Neural crest cell (in vitro differentiated cells): ENCODE data around the gene RNF10. TPM values are rescaled to one million over a fixed set of nuclear protein-coding genes. Genes with fewer than 3 reads are reported as not detected.

ENCODE experiments used
- DNase-seq: peaks from one replicate; pipeline ENCODE4 v3.0.0; 2021; ENCODE audit warnings: low read depth, mixed read lengths, low spot score
- H3K27ac Mint-ChIP-seq: one replicate; pipeline ENCODE4 v1.8.0; 2021; ENCODE audit warnings: mild to moderate bottlenecking, mixed read lengths; ENCODE audit not compliant: unreplicated experiment
- H3K27me3 Mint-ChIP-seq: 2 replicates; pipeline ENCODE4 v1.8.0; 2021; ENCODE audit warnings: low read depth, mild to moderate bottlenecking, mixed read lengths
- H3K36me3 Mint-ChIP-seq: 2 replicates; pipeline ENCODE4 v1.8.0; 2021; ENCODE audit warnings: low read depth, mild to moderate bottlenecking, mixed read lengths
- H3K4me1 Mint-ChIP-seq: 2 replicates; pipeline ENCODE4 v1.8.0; 2021; ENCODE audit warnings: mixed read lengths
- H3K4me3 Mint-ChIP-seq: one replicate; pipeline ENCODE4 v1.8.0; 2021; ENCODE audit warnings: mild to moderate bottlenecking, mixed read lengths
- H3K9me3 Mint-ChIP-seq: 2 replicates; pipeline ENCODE4 v1.8.0; 2021; ENCODE audit warnings: mixed read lengths
- CTCF ChIP-seq: fragments of 200-600 bp; sonication (generic); conservative IDR thresholded peaks from 2 replicates; pipeline ENCODE4 v1.5.0; 2021; ENCODE audit warnings: antibody characterized with exemption, mild to moderate bottlenecking
- total RNA-seq: library from RNA; stranded (reverse); gene quantifications from 2 replicates; pipeline ENCODE4 v1.2.1, GENCODE V29; 2021

The RNF10 gene
- total RNA-seq, 1 donor from 2014 or later = 149 TPM

- Mint-ChIP-seq H3K4me3 (no peak overlapping the region), H3K4me1 (no peaks in the 10 kb centered on the region), H3K9me3 (no peaks in the 10 kb centered on the region), H3K27me3 (peaks cover 27% of the 10 kb centered on the region), H3K27ac (no peak overlapping the region), H3K36me3 (no peaks in the 10 kb centered on the region)
- TF ChIP-seq CTCF = no peak
- no peak for DNase-seq
Measured at GRCh38 chr12:120588948-120589930, 55.1 kb downstream of the RNF10 start.

DNA sequence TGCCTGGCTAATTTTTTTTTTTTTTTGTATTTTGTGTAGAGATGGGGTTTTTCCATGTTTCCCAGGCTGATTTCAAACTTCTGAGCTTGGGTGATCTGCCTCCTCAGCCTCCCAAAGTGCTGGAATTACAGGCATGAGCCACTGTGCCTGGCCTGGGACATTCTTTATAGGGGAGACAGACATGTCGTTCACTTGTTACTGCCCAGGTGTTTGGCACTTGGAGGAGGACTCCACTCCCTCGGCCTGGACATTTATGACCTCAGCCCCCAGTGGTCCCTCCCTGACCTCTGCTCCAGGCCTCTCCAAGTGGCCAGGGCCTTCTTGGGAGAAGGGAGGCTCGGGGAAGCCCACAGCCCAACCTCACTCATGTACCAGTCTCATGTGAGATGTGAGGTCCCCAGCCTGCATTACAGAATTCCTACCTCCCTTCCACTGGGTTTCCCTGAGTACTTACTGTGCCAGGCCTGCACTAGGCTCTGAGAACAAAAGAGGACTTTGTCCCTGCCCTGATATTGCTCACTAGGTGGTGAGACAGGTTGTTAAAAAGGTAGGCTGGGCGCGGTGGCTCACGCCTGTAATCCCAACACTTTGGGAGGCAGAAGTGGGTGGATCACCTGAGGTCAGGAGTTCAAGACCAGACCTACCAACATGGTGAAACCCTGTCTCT, 56.7 kb downstream of the RNF10 start:
- Mint-ChIP-seq H3K27me3 (peaks cover 13% of the 10 kb centered on the region), H3K4me3 (no peak overlapping the region), H3K4me1 (no peaks in the 10 kb centered on the region), H3K36me3 (no peaks in the 10 kb centered on the region), H3K27ac (no peak overlapping the region), H3K9me3 (no peaks in the 10 kb centered on the region)
- no peak for DNase-seq
- TF ChIP-seq CTCF = no peak

GRCh38 chr12:120592121-120593049, 58.2 kb downstream of the RNF10 start:
- H3K36me3 Mint-ChIP-seq = no peaks in the 10 kb centered on the region
- no peak for TF ChIP-seq CTCF
- H3K4me3 Mint-ChIP-seq = no peak overlapping the region
- DNase-seq = no peak
- H3K9me3 Mint-ChIP-seq = no peaks in the 10 kb centered on the region
- H3K27me3 Mint-ChIP-seq = no peaks in the 10 kb centered on the region
- H3K27ac Mint-ChIP-seq = no peak overlapping the region
- no peaks in the 10 kb centered on the region for H3K4me1 Mint-ChIP-seq

DNA sequence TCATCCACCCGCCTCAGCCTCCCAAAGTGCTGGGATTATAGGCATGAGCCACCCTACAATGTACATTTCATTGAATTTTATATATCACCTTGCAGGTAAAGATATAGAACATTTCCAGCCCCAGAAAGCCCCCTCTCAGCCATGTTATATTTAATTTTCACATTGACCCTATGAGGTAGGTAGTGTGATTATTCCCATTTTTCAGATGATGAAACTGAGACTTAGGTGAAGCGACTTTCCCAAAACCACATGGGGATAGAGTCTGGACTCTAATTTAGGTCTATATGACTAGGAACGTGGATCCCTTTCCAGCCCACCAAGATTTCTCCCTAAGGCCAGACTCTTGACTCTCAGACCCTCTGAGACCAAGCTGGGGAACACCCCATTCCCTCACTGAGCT, 62.7 kb downstream of the RNF10 start:
- Mint-ChIP-seq H3K9me3 (no peaks in the 10 kb centered on the region), H3K27ac (no peak overlapping the region), H3K36me3 (no peaks in the 10 kb centered on the region), H3K4me3 (no peak overlapping the region), H3K27me3 (no peaks in the 10 kb centered on the region), H3K4me1 (no peaks in the 10 kb centered on the region)
- TF ChIP-seq CTCF = no peak
- DNase-seq = no peak

GRCh38 chr12:120597861-120598260, 63.7 kb downstream of the RNF10 start:
- Mint-ChIP-seq H3K27me3 (no peaks in the 10 kb centered on the region), H3K27ac (no peak overlapping the region), H3K9me3 (no peaks in the 10 kb centered on the region), H3K4me1 (no peaks in the 10 kb centered on the region), H3K36me3 (no peaks in the 10 kb centered on the region), H3K4me3 (no peak overlapping the region)
- TF ChIP-seq CTCF = no peak
- no peak for DNase-seq
